Measurements from ENCODE around the gene UGT1A4. TPM values are rescaled to one million over a fixed set of nuclear protein-coding genes. Genes with fewer than 3 reads are reported as not detected.

UGT1A4 gene
- total RNA-seq, 4 donors from 2014 or later = 2.0 to 9.0 (median 4.9) TPM

DNA sequence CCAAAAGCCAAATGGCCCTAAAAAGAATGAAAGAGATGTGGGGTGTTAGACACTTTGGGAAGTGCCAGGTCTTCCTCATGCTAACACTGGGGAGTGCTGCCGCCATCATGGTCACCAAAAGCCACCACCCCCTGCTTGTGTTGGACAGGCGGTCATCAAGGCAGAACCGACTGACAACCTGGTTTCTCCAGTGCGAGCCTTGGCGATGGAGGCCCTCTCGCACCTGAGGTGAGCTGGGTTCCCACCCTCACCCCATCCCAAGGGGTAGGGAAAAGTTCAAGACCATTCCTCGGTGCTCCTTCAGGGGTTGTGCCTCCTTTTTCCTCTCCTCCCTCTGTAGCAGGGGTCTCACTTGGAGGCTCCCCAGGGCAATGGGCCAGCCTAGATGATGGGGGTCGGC lies 93.2 kb downstream of the UGT1A4 start:
- in situ Hi-C loops (cut with MboI; ENCODE audit: low pct_ligation_motif_present in 1 of 4, low pct_unique_long_range_greater_than_20kb in 1 of 4, low sequenced_read_pairs in 3 of 4) = no loop called here
- DNase-seq = no peak
- Histone ChIP-seq H3K27me3 (no peaks in the 10 kb centered on the region), H3K9me3 (no peaks in the 10 kb centered on the region), H3K36me3 (no peaks in the 10 kb centered on the region), H3K4me1 (no peaks in the 10 kb centered on the region), H3K27ac (no peak overlapping the region), H3K4me3 (no peak overlapping the region)
- no peak for TF ChIP-seq POLR2A (IDR thresholded peaks at IDR 0.05)
- no peak for TF ChIP-seq POLR2AphosphoS5 (IDR thresholded peaks at IDR 0.05)
- no peak for TF ChIP-seq EP300 (IDR thresholded peaks at IDR 0.05; ENCODE audit: low read depth)
- TF ChIP-seq, protein P1, sequence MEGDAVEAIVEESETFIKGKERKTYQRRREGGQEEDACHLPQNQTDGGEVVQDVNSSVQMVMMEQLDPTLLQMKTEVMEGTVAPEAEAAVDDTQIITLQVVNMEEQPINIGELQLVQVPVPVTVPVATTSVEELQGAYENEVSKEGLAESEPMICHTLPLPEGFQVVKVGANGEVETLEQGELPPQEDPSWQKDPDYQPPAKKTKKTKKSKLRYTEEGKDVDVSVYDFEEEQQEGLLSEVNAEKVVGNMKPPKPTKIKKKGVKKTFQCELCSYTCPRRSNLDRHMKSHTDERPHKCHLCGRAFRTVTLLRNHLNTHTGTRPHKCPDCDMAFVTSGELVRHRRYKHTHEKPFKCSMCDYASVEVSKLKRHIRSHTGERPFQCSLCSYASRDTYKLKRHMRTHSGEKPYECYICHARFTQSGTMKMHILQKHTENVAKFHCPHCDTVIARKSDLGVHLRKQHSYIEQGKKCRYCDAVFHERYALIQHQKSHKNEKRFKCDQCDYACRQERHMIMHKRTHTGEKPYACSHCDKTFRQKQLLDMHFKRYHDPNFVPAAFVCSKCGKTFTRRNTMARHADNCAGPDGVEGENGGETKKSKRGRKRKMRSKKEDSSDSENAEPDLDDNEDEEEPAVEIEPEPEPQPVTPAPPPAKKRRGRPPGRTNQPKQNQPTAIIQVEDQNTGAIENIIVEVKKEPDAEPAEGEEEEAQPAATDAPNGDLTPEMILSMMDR (IDR thresholded peaks at IDR 0.05) = no peak
- 91% methylated on average over 8 of the region's 8 CpGs; no CpG with 5 or more reads in 1 of the 2 donors for WGBS, 2 donors (ENCODE audit: low coverage in 1 of 2)
- intact Hi-C loops (cut with DNase I; ENCODE audit: low total_unique reads) = no loop called here

DNA sequence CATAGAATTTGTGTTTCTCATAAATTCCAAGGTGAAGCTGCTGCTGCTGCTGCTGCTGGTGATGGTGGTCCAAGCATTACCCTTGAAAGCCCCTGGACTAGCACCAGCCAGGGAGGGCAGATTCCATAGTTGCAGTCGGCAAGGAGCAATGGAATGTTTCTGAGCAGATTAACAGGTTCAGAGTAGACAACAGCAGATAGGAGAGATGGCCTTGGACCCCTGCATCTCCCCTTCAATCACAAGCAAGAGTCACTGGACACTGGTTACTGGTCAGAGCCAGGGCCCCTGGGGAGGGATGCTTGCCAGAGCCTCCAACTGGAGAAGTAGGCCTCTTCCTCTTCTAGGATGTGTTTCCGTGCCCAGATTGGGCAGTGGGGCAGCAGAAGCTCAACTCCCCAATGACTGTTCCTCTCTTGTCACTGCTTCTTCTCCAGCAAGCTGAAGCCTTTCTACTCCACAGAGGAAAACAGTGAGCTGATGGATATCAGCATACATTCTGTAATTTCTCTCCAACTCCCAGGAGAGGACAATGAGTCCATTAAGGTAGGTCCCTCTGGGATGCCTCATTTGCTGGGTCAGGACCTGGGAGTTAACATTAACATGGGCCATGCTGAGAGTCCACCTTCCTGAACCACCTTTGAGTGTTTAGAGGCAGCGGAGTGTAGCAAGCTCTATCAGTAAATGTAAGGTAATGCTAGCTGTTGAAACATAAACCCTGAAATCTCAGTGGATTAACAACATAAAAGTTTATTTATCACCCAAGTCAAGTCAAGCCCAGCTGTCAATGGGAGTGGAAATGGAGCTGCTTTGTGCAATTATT lies 94.9 kb downstream of the UGT1A4 start:
- TF ChIP-seq, protein P1 (IDR thresholded peaks at IDR 0.05) = no peak
- TF ChIP-seq POLR2A (IDR thresholded peaks at IDR 0.05) (no peak), EP300 (IDR thresholded peaks at IDR 0.05; ENCODE audit: low read depth) (no peak), POLR2AphosphoS5 (IDR thresholded peaks at IDR 0.05) (no peak)
- no peak overlapping the region for H3K4me3 ChIP-seq
- no peaks in the 10 kb centered on the region for H3K27me3 ChIP-seq
- H3K4me1 ChIP-seq = no peaks in the 10 kb centered on the region
- H3K36me3 ChIP-seq = no peaks in the 10 kb centered on the region
- DNase-seq = no peak
- in situ Hi-C loops (cut with MboI; ENCODE audit: low pct_ligation_motif_present in 1 of 4, low pct_unique_long_range_greater_than_20kb in 1 of 4, low sequenced_read_pairs in 3 of 4) (no loop called here), intact Hi-C loops (cut with DNase I; ENCODE audit: low total_unique reads) (no loop called here)
- H3K9me3 ChIP-seq = no peaks in the 10 kb centered on the region
- H3K27ac ChIP-seq = no peak overlapping the region
- WGBS, 2 donors (ENCODE audit: low coverage in 1 of 2) = 60 to 81% methylated on average over 1 to 3 of the region's 3 CpGs

DNA sequence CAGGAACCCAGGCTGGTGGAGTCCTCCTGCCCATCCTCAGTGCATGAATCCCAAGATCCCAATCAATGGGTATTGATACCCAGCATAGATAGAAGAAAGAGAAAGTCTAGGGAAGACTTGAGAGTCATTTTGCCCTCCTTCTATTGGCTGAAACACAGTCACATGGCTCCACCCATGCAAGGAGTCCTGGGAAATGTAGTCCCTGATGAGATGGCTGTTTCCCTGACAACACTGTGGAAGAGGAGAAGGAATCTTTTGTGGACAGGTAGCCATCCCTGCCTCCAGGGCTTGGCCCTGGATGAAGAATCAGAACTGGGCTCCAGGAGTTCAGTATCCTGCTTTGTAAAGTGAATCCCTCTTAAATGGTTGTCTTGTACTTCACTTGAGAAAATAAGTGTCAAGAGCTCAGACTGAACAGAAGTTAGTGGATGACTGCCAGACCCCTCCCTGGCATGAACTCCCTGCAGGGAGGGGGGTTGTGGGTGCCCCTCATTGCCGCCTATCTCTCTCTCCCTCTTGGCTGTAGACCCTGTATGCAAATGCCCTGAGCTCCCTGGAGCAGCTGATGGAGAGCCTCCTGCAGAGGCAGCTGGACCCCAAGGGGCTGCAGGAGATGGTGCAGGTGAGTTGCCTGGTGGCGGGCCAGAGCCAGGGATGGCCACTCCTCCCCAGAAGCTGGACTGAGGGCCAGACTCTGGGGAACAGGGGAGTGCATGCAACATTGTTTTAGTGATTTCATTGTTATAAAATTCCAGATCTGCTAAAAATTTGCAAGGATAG lies 95.7 kb downstream of the UGT1A4 start:
- Histone ChIP-seq H3K36me3 (no peaks in the 10 kb centered on the region), H3K9me3 (no peaks in the 10 kb centered on the region), H3K4me1 (no peaks in the 10 kb centered on the region), H3K27me3 (no peaks in the 10 kb centered on the region), H3K4me3 (no peak overlapping the region), H3K27ac (no peak overlapping the region)
- in situ Hi-C loops (cut with MboI; ENCODE audit: low pct_ligation_motif_present in 1 of 4, low pct_unique_long_range_greater_than_20kb in 1 of 4, low sequenced_read_pairs in 3 of 4) = no loop called here
- 75% methylated on average over 2 of the region's 2 CpGs; no CpG with 5 or more reads in 1 of the 2 donors for WGBS, 2 donors (ENCODE audit: low coverage in 1 of 2)
- TF ChIP-seq POLR2AphosphoS5 (IDR thresholded peaks at IDR 0.05) (no peak), EP300 (IDR thresholded peaks at IDR 0.05; ENCODE audit: low read depth) (no peak), POLR2A (IDR thresholded peaks at IDR 0.05) (no peak)
- TF ChIP-seq, protein P1 (IDR thresholded peaks at IDR 0.05) = no peak
- intact Hi-C loops (cut with DNase I; ENCODE audit: low total_unique reads) = no loop called here
- DNase-seq = peak; percentile 2

DNA sequence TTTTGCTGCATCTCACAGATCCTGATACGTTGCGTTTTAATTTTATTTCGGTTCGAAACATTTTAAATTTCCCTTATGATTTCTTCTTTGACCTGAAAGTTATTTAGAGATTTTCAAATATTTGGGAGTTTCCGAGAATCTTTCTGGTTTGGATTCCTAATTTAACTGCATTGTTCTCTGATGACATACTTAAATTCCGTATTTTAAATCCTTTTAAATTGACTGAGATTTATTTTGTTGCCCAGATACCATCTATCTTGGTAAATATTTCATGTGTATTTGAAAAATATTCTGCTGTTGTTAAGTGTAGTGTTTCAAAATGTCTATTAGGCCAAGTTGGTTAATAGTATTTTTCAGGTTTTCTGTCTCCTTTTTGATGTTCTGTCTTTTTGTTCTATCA lies 97.3 kb downstream of the UGT1A4 start:
- in situ Hi-C loops (cut with MboI; ENCODE audit: low pct_ligation_motif_present in 1 of 4, low pct_unique_long_range_greater_than_20kb in 1 of 4, low sequenced_read_pairs in 3 of 4) = no loop called here
- no peaks in the 10 kb centered on the region for H3K36me3 ChIP-seq
- no peak overlapping the region for H3K4me3 ChIP-seq
- no peak for TF ChIP-seq EP300 (IDR thresholded peaks at IDR 0.05; ENCODE audit: low read depth)
- TF ChIP-seq, protein P1 (IDR thresholded peaks at IDR 0.05) = no peak
- TF ChIP-seq POLR2A (IDR thresholded peaks at IDR 0.05) = no peak
- TF ChIP-seq POLR2AphosphoS5 (IDR thresholded peaks at IDR 0.05) = no peak
- 80 to 95% methylated on average over 5 to 6 of the region's 6 CpGs for WGBS, 2 donors (ENCODE audit: low coverage in 1 of 2)
- no peak overlapping the region for H3K27ac ChIP-seq
- H3K27me3 ChIP-seq = no peaks in the 10 kb centered on the region
- no peaks in the 10 kb centered on the region for H3K9me3 ChIP-seq
- DNase-seq = no peak
- intact Hi-C loops (cut with DNase I; ENCODE audit: low total_unique reads) = no loop called here
- no peaks in the 10 kb centered on the region for H3K4me1 ChIP-seq
